Skeletal muscle satellite cell (primary cell): ENCODE data around the gene ANAPC10.

ENCODE experiments used
- H3K27me3 ChIP-seq: 2 replicates; pipeline ENCODE4 v1.7.0; 2013; ENCODE audit warnings: low read length; ENCODE audit not compliant: control insufficient read depth, insufficient read depth
- H3K36me3 ChIP-seq: 2 replicates; pipeline ENCODE4 v1.7.0; 2013; ENCODE audit warnings: mild to moderate bottlenecking, control low read depth, low read length; ENCODE audit not compliant: insufficient read depth
- H3K4me1 ChIP-seq: 2 replicates; pipeline ENCODE4 v1.7.0; 2013; ENCODE audit warnings: low read length; ENCODE audit not compliant: control insufficient read depth, insufficient read depth
- H3K4me2 ChIP-seq: 2 replicates; pipeline ENCODE4 v1.7.0; 2013; ENCODE audit warnings: mild to moderate bottlenecking, low read length
- H3K4me3 ChIP-seq: 2 replicates; pipeline ENCODE4 v1.7.0; 2013; ENCODE audit warnings: low read length
- H3K9ac ChIP-seq: 2 replicates; pipeline ENCODE4 v1.7.0; 2013; ENCODE audit warnings: mild to moderate bottlenecking, low read depth, low read length, moderate library complexity
- H3K9me3 ChIP-seq: replicated peaks from 2 replicates; pipeline ENCODE4 v1.7.0; 2013; ENCODE audit warnings: mild to moderate bottlenecking, control low read depth, low read length

Gene ANAPC10

GRCh38 chr4:144954230-144954629, 143.8 kb downstream of the ANAPC10 start:
- H3K4me3 ChIP-seq: no peak overlapping the region
- no peaks in the 10 kb centered on the region for H3K27me3 ChIP-seq
- H3K4me1 ChIP-seq: no peaks in the 10 kb centered on the region
- H3K4me2 ChIP-seq: no peak overlapping the region
- H3K9ac ChIP-seq: no peak overlapping the region
- H3K36me3 ChIP-seq: no peaks in the 10 kb centered on the region
- H3K9me3 ChIP-seq: no peaks in the 10 kb centered on the region

- Histone ChIP-seq H3K36me3 (no peaks in the 10 kb centered on the region), H3K9ac (no peak overlapping the region), H3K27me3 (no peaks in the 10 kb centered on the region), H3K4me3 (no peak overlapping the region), H3K4me2 (no peak overlapping the region), H3K4me1 (no peaks in the 10 kb centered on the region), H3K9me3 (no peaks in the 10 kb centered on the region)
Measured at GRCh38 chr4:144948421-144948820, 149.6 kb downstream of the ANAPC10 start.

GRCh38 chr4:144948009-144948408, 150.0 kb downstream of the ANAPC10 start:
- H3K9me3 ChIP-seq: no peaks in the 10 kb centered on the region
- H3K9ac ChIP-seq: no peak overlapping the region
- no peak overlapping the region for H3K4me2 ChIP-seq
- H3K4me3 ChIP-seq: no peak overlapping the region
- H3K36me3 ChIP-seq: no peaks in the 10 kb centered on the region
- H3K27me3 ChIP-seq: no peaks in the 10 kb centered on the region
- H3K4me1 ChIP-seq: no peaks in the 10 kb centered on the region
